22Rv1 (cell line): ENCODE results near the gene ACOXL.

ENCODE experiments used
- H3K27ac ChIP-seq: fragments of 450-650 bp; 2 replicates; pipeline ENCODE4 v1.5.1; 2017
- CTCF ChIP-seq: fragments of 450-650 bp; IDR thresholded peaks from 2 replicates; pipeline ENCODE4 v1.5.1; 2017; ENCODE audit warnings: mild to moderate bottlenecking
- ZFX ChIP-seq: fragments of 450-650 bp; IDR thresholded peaks from 2 replicates; pipeline ENCODE4 v1.6.1; 2017; ENCODE audit warnings: antibody characterized with exemption, borderline replicate concordance

ACOXL gene

GRCh38 chr2:110872521-110872920 is 140.1 kb downstream of the ACOXL start:
- no peak overlapping the region for H3K27ac ChIP-seq
- no peak for TF ChIP-seq CTCF
- no peak for TF ChIP-seq ZFX

DNA sequence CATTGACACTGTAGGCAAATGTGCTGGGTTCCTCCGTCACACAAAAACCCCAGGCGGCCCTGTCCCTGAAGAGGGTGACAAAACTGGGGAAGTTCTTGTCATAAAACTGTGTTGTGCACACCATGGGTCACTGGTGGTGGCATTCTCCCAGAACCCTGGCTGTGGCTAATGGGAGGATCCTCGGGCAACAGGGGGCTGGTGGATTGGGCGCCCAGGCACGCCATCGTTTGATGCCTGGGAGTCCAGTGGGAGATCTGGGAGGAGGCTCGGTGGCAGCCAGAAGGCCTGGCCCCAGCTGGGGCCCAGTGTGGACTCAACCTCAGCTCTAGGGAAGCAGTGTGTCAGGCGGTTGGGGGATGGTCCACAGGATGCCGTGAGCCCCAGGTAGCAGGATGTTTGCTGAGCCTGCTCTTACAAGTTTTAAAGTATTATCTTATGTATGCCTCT is 140.7 kb downstream of the ACOXL start:
- H3K27ac ChIP-seq: no peak overlapping the region

GRCh38 chr2:110873597-110874452 is 141.5 kb downstream of the ACOXL start:
- H3K27ac ChIP-seq: no peak overlapping the region
- TF ChIP-seq CTCF (no peak), ZFX (no peak)

More for the DNA sequence above, 140.7 kb downstream of the ACOXL start:
- TF ChIP-seq ZFX (no peak), CTCF (no peak)

- TF ChIP-seq ZFX (no peak), CTCF (no peak)
- H3K27ac ChIP-seq: no peak overlapping the region
These were observed 142.3 kb downstream of the ACOXL start for GRCh38 chr2:110874453-110875383.

- TF ChIP-seq CTCF: no peak
- no peak for TF ChIP-seq ZFX
These were observed 143.0 kb downstream of the ACOXL start for GRCh38 chr2:110875384-110875725.

GRCh38 chr2:110876167-110876999 is 144.0 kb downstream of the ACOXL start:
- TF ChIP-seq CTCF (peak; percentile 33), ZFX (no peak)
- H3K27ac ChIP-seq: no peak overlapping the region

More at GRCh38 chr2:110875384-110875725, 143.0 kb downstream of the ACOXL start:
- no peak overlapping the region for H3K27ac ChIP-seq
